Activated T-cell treated with anti-CD3 and anti-CD28 coated beads for 24 hours (primary cell): ENCODE data around the gene FAM236C.
"Not testable (repeated sequence)": the region's sequence is repeated elsewhere in the genome, so short reads cannot be mapped to it uniquely, and the experiment has no call there.

Source experiments
- DNase-seq: peaks from one replicate; pipeline ENCODE4 v3.0.0-alpha.2; 2020; ENCODE audit warnings: low read depth

FAM236C gene

DNA sequence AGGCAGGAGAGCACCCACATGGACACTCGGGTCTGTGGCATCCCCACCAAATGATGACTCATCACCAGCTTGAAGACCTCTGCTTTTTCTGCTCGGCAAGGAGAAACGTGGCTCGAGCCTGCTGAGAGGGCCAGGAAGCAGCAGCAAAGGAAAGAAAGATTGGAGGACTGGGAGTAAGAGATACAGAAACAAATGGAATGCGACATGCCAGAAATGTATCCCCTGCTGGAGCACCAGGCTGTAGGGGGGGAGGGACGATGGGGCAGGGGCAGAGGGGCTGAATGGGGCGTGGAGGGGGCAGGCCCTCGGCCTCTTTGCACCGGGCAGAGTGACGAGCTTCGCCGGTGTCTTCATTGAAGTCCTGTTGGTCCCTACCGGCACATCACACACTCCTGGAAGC lies at the start of gene FAM236C:
Gene FAM236C (plus strand): TSS at position 301 of the 400 bp plus-strand sequence. CDS start 100 bp downstream, outside the sequence.
- not testable (repeated sequence) for DNase-seq

DNA sequence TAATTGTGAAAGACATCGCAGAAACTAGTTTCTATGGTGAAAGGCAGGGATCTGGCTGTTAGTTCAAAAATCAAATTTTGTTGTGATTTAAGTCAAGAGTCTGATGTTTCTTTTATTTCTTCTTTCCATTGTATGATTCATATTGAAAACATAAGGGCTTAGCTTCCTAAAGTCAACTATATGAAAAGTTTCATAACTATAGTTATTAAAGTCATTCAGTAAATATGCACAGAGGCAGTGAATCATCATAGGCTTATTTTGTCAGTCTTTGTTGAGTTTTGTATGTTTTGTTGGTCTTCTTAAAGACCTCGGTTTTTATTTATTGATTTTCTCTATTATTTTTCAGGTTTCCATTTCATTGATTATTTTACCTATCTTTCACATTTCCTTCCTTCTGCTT lies 29.5 kb upstream of the FAM236C start:
- not testable (repeated sequence) for DNase-seq

DNA sequence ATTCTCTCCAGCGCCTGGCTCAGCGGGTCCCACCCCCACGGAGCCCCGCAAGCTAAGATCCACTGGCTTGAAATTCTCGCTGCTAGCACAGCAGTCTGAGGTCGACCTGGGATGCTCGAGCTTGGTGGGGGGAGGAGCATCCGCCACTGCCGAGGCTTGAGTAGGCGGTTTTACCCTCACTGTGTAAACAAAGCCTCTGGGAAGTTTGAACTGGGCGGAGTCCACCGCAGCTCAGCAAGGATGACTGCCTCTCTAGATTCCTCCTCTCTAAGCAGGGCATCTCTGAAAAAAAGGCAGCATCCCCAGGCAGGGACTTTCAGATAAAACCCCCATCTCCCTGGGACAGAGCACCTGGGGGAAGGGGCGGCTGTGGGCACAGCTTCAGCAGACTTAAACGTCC lies 22.7 kb upstream of the FAM236C start:
- not testable (repeated sequence) for DNase-seq

DNA sequence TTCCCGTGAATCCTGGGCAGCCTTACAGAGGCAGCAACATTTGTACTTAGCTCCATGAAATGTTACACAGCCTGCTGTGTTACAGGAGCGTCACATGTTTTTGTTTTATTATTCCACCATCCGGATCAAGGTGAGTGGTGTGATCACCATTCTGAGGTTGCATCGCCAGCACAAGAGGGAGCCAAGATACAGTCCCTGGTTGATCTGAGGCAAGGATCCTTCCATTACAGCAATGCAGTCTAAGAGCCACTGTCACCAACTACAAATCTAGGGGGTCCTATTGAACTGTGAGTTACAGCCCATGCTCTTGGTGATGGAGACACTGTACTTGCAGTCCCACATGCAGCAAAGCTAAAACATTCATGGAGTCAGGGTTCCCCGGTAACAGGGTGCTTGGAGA lies 3.7 kb downstream of the FAM236C start:
- not testable (repeated sequence) for DNase-seq

DNA sequence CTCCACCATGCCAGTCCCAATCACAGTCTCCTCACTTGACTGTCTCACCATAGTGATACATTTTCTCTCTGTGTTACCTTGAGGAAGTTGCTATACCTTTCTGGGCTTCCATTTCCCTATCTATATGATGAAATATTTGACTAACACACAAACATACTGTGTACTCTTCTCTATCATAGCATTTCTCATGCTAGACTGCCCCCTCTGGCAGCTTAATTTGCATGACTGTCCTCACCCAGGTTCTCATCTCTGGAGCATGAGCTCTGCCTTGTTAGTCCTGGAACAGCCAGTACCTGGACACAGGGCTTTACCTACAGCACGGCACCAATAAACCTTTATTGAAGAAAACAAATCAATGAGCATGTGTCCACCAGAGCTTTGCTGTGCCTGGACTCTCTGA lies 19.9 kb downstream of the FAM236C start:
- not testable (repeated sequence) for DNase-seq

DNA sequence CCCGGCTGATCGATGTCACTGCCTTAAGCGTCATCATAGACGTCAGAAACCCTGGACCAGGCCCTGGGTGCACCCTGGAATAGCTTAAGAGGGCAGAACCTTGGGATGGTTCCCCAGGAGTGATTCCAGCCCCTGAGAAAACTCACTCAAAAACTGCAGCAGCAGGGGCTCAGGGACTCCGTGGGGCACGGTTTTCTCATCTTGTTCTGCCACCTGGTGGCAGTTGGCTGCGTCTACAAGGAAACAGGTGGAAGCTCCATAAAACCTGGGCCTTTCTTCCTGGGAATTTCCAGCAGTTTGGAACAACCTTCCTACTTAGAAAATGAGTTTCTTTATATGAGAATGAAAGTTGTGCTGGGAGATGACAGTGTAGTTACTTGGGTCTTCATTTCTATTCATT lies 24.0 kb downstream of the FAM236C start:
- not testable (repeated sequence) for DNase-seq

DNA sequence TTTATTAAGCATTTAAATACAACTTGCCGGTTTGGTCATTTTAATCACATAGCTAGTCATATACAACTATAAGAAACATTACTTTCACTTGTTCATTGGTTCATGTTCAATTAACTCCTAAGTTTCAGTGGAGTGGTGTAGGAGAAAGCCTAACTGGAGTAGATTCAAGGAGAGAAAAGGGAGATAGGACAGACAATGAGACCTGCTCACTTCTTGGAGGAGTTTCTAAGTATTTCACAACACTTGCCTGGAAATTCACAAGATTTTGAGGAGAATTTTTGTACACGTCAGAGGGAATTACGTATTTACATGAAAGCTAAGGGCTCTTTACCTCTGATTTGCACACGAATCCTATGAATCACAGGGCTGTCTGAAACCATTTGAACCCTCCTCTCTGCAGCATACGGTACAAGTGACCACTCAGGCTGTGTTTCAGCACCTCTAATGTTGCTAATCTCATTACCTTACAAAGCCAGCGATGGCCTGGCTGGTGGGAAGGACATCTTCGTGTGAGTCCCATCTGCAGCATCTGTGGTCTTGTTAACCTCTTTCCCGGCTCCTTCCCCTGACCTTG lies 24.6 kb downstream of the FAM236C start:
- DNase-seq = not testable (repeated sequence)

DNA sequence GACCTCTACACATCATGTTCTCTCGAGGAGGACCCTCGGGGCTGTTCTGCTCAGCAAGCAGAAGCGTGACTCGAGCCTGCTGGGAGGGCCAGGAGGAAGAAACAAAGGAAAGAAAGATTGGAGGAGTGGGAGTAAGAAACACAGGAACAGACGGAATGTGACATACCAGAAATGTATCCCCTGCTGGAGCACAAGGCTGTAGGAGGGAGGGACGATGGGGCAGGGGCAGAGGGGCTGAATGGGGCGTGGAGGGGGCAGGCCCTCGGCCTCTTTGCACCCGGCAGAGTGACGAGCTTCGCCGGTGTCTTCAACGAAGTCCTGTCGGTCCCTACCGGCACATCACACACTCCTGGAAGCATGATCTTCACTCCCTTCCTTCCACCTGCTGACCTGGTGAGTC lies 25.5 kb downstream of the FAM236C start, which contains the start of gene FAM236A:
Gene FAM236A (plus strand): TSS at position 301 of the 400 bp plus-strand sequence. CDS start 57 bp downstream, at position 358.
- DNase-seq = not testable (repeated sequence)

DNA sequence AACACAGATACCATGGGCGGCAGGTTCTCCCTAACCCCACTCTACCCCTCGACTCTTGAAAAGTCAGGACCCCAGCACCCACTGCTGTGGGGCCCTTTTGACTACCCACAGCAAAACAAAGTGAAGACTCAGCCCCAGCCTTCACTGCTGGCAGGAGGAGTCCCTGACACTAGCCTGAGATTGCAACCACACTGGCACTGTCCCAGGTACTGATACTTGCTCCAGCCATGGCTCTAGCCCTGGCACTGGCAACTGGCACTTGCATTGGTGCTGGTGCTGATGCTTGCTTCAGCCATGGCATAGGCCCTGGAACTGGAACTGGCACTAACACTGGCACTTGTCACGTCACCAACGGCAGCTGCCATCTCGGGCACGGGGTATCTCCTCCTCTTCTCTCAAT lies 29.9 kb downstream of the FAM236C start:
- DNase-seq = not testable (repeated sequence)

DNA sequence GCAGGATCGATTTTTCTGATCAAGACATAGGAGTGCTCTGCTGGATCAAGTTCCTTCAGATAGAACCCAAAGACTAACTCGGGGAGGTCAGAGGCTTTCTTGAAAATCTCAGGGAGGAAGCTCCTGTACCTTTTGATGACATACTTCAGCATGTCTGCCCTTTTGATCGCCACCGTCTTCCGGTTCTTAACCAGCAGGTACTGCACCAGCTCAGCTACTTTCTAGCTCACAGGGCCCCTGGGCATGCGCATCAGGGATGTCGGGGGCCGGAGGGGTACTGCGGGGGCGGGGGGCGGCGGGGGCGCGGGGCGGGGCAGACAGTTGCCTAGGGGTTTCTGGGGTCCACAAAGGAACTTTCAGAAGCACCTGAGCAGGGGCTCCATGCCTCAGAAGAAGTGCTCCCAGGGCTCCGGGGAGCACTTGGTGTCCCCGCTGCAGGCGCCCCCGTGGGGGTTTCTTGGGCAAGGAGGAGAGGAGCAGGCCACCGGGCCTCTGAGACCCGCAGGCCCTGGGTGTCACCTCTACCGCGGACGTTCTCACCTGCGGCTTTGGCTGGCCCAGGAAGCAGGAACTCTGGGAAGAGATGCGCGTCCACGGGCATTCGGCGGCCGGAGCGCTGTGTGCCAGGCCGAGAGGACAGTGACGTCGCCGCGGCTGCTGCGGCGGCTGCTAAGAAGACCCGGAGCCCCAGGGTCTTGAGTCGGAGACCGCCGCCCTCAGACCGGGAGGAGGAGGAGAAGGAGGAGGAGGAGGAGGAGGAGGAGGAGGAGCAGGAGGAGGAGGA lies 30.8 kb downstream of the FAM236C start:
- not testable (repeated sequence) for DNase-seq

DNA sequence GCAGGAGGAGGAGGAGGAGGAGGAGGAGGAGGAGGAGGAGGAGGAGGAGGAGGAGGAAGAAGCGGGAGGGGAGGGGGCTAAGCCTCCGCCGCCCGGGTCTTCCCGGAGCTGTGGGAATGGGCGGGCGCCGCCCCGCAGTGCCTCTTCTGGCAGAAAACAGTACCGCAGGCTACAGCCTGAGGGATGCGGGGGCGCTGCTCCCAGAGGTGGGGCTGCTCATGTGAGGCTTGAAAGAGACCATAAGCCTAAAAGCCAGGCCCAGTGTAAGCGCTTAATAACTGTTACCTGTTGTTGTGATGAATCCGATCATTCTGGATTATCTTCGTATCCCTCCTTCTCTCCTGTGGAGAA lies 31.4 kb downstream of the FAM236C start, which contains the start of gene DMRTC1:
Gene DMRTC1 (minus strand): TSS at position 19 of the 351 bp plus-strand sequence. CDS start 68,143 bp downstream, outside the sequence.
- not testable (repeated sequence) for DNase-seq

DNA sequence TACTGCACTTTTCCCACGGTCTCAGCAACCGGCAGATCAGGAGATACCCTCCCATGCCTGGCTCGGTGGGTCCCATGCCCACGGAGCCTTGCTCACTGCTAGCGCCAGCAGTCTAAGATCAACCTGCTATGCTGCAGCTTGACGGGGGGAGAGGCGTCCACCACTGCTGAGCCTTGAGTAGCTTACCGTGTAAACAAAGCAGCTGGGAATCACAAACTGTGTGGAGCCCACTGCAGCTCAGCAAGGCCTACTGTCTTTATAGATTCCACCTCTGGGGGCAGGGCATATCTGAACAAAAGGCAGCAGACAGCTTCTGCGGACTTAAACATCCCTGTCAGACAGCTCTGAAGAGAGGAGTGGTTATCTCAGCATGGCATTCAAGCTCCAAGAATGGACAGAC lies 47.6 kb downstream of the FAM236C start:
- not testable (repeated sequence) for DNase-seq
